Hepatocyte (in vitro differentiated cells): ENCODE data around the gene ETNPPL.

Source experiments
- CTCF ChIP-seq: fragments of 200-600 bp; sonication (generic); IDR thresholded peaks from 2 replicates; pipeline ENCODE4 v1.5.1; 2016; ENCODE audit warnings: antibody characterized with exemption, mild to moderate bottlenecking; ENCODE audit not compliant: poor library complexity
- EZH2 ChIP-seq: fragments of 200-600 bp; sonication (generic); IDR thresholded peaks from 2 replicates; pipeline ENCODE4 v1.6.1; 2016; ENCODE audit warnings: antibody characterized with exemption, mild to moderate bottlenecking, borderline replicate concordance

GRCh38 chr4:108703370-108703769, 59.5 kb downstream of the ETNPPL start:
- TF ChIP-seq CTCF (no peak), EZH2 (no peak)
